SK-N-SH (cell line): ENCODE results near the gene CFAP299. TPM values are rescaled to one million over a fixed set of nuclear protein-coding genes. Genes with fewer than 3 reads are reported as not detected.

ENCODE experiments used
- CTCF ChIA-PET: fragments of 300-600, 350-600 bp; formaldehyde crosslinking; extraction: SDS; loops from one replicate; lab custom pipeline; 2021; lab: Yijun Ruan, JAX
- POLR2A ChIA-PET: fragments of 350-600 bp; sonication (Branson Sonifier 250); formaldehyde crosslinking; extraction: SDS; loops from one replicate; lab custom pipeline; 2020; ENCODE audit warnings: antibody characterized with exemption, inconsistent platforms; lab: Yijun Ruan, JAX
- DNase-seq: peaks from one replicate; pipeline ENCODE4 v3.0.0; 2012
- H2AFZ ChIP-seq: fragments of 200-600 bp; sonication (generic); 2 replicates; pipeline ENCODE4 v1.8.1; 2016; ENCODE audit warnings: antibody characterized with exemption, mild to moderate bottlenecking, low read depth
- H3F3A ChIP-seq: fragments of 200-600 bp; sonication (generic); replicated peaks from 2 replicates; pipeline ENCODE3; 2016; ENCODE audit warnings: antibody characterized with exemption, mild to moderate bottlenecking; ENCODE audit not compliant: insufficient read depth
- H3K27ac ChIP-seq, 2 experiments: fragments of 200-500 bp in 1 of 2; fragments of 200-600 bp in 1 of 2; sonication (Bioruptor generic) in 1 of 2; sonication (generic), shearing (Covaris generic) in 1 of 2; 2 replicates each; pipeline versions ENCODE4 v1.5.1 to v1.6.1; 2014 to 2016; ENCODE audit warnings: low read depth in 2 of 2, inconsistent platforms in 1 of 2, low read length in 1 of 2, mild to moderate bottlenecking in 1 of 2, mixed read lengths in 1 of 2
- H3K27me3 ChIP-seq: fragments of 200-600 bp; sonication (generic), shearing (Covaris generic); 2 replicates; pipeline ENCODE4 v1.6.1; 2016; ENCODE audit warnings: mixed run types; ENCODE audit not compliant: insufficient read depth
- H3K36me3 ChIP-seq, 2 experiments: fragments of 200-500 bp in 1 of 2; fragments of 200-600 bp in 1 of 2; sonication (Bioruptor generic) in 1 of 2; sonication (generic) in 1 of 2; replicated peaks in 1 of 2; 2 replicates each; pipeline versions ENCODE3 to v1.5.1; 2014 to 2016; ENCODE audit warnings: low read length in 1 of 2, mild to moderate bottlenecking in 1 of 2; ENCODE audit not compliant: insufficient read depth in 2 of 2, control insufficient read depth in 1 of 2
- H3K4me1 ChIP-seq, 2 experiments: fragments of 200-500 bp in 1 of 2; fragments of 200-600 bp in 1 of 2; sonication (Bioruptor generic) in 1 of 2; sonication (generic), shearing (Covaris generic) in 1 of 2; 2 replicates each; pipeline versions ENCODE4 v1.5.1 to v1.6.1; 2014 to 2016; ENCODE audit warnings: low read depth in 1 of 2, low read length in 1 of 2, mixed run types in 1 of 2; ENCODE audit not compliant: insufficient read depth in 2 of 2, control insufficient read depth in 1 of 2
- H3K4me2 ChIP-seq: fragments of 200-600 bp; sonication (generic), shearing (Covaris generic); 2 replicates; pipeline ENCODE4 v1.6.1; 2017; ENCODE audit warnings: mixed run types
- H3K4me3 ChIP-seq, 2 experiments: fragments of 200-500 bp in 1 of 2; fragments of 200-600 bp in 1 of 2; sonication (Bioruptor generic) in 1 of 2; sonication (generic), shearing (Covaris generic) in 1 of 2; 2 replicates each; pipeline versions ENCODE4 v1.5.1 to v1.8.1; 2014 to 2016; ENCODE audit warnings: low read depth in 2 of 2, inconsistent platforms in 1 of 2, low read length in 1 of 2, mild to moderate bottlenecking in 1 of 2, mixed read lengths in 1 of 2, moderate library complexity in 1 of 2
- H3K79me2 ChIP-seq: fragments of 200-600 bp; sonication (generic); 2 replicates; pipeline ENCODE4 v1.8.1; 2017; ENCODE audit warnings: mild to moderate bottlenecking; ENCODE audit not compliant: insufficient read depth
- H3K9ac ChIP-seq: fragments of 200-600 bp; sonication (generic); 2 replicates; pipeline ENCODE4 v1.6.1; 2017; ENCODE audit warnings: mixed run types
- H3K9me2 ChIP-seq: fragments of 200-600 bp; sonication (generic); 2 replicates; pipeline ENCODE4 v1.6.1; 2017; ENCODE audit warnings: mixed run types
- H3K9me3 ChIP-seq: fragments of 200-600 bp; sonication (generic); 2 replicates; pipeline ENCODE4 v1.6.1; 2017; ENCODE audit warnings: mixed run types, mild to moderate bottlenecking, moderate library complexity
- H4K20me1 ChIP-seq: fragments of 200-600 bp; sonication (generic); 2 replicates; pipeline ENCODE4 v1.6.1; 2017; ENCODE audit warnings: mild to moderate bottlenecking, mixed run types; ENCODE audit not compliant: insufficient read depth
- CHD2 ChIP-seq: fragments of 150-350 bp; IDR thresholded peaks from 2 replicates; pipeline ENCODE4 v1.6.1; 2018; ENCODE audit warnings: low read length; ENCODE audit not compliant: partially characterized antibody
- FOSL2 ChIP-seq: IDR thresholded peaks from 2 replicates; pipeline ENCODE4 v1.4.0; 2012; ENCODE audit warnings: low read depth, mild to moderate bottlenecking, moderate library complexity, borderline replicate concordance
- FOXM1 ChIP-seq: IDR thresholded peaks from 2 replicates; pipeline ENCODE4 v1.4.0; 2012; ENCODE audit warnings: low read depth, mild to moderate bottlenecking
- GABPA ChIP-seq: IDR thresholded peaks from 2 replicates; pipeline ENCODE4 v1.4.0; 2012; ENCODE audit warnings: low read depth, mild to moderate bottlenecking
- GATA2 ChIP-seq: sonication (generic); formaldehyde crosslinking; IDR thresholded peaks from 2 replicates; pipeline ENCODE4 v1.5.0; 2020; ENCODE audit warnings: mild to moderate bottlenecking, missing genetic modification reagents
- JUND ChIP-seq: IDR thresholded peaks from 2 replicates; pipeline ENCODE4 v1.4.0; 2012
- MEF2A ChIP-seq: IDR thresholded peaks from 2 replicates; pipeline ENCODE4 v1.4.0; 2012; ENCODE audit warnings: low read depth, borderline replicate concordance
- MXI1 ChIP-seq: IDR thresholded peaks from 2 replicates; pipeline ENCODE4 v1.6.1; 2012; ENCODE audit warnings: mild to moderate bottlenecking, low read depth, low read length, improper control_type of control experiment
- NRF1 ChIP-seq: IDR thresholded peaks from 2 replicates; pipeline ENCODE4 v1.6.1; 2012; ENCODE audit warnings: low read depth, mild to moderate bottlenecking, low read length
- RFX5 ChIP-seq: IDR thresholded peaks from 2 replicates; pipeline ENCODE4 v1.6.1; 2012; ENCODE audit warnings: mild to moderate bottlenecking, improper control_type of control experiment, low read length
- RXRA ChIP-seq: IDR thresholded peaks from 2 replicates; pipeline ENCODE4 v1.4.0; 2012; ENCODE audit warnings: low read depth, mild to moderate bottlenecking, borderline replicate concordance
- SIN3A ChIP-seq: IDR thresholded peaks from 2 replicates; pipeline ENCODE4 v1.6.1; 2012; ENCODE audit warnings: low read depth, mild to moderate bottlenecking, low read length, moderate library complexity, borderline replicate concordance
- SMC3 ChIP-seq: IDR thresholded peaks from 2 replicates; pipeline ENCODE4 v1.6.1; 2012; ENCODE audit warnings: low read depth, low read length, improper control_type of control experiment
- TAF1 ChIP-seq: IDR thresholded peaks from 2 replicates; pipeline ENCODE4 v1.6.1; 2012; ENCODE audit warnings: low read depth, mild to moderate bottlenecking, low read length, moderate library complexity, borderline replicate concordance
- TEAD4 ChIP-seq: IDR thresholded peaks from 2 replicates; pipeline ENCODE4 v1.4.0; 2012; ENCODE audit warnings: mild to moderate bottlenecking, borderline replicate concordance; ENCODE audit not compliant: insufficient read depth
- WGBS: methylation state at CpG from one replicate; pipeline ENCODE4 v1.1.6; 2017; ENCODE audit warnings: low lambda C conversion rate; 5-methylcytosine and 5-hydroxymethylcytosine counted together
- polyA plus RNA-seq, 3 experiments: library from polyadenylated mRNA; depleted of rRNA; stranded (reverse); fragments of >200 nt; gene quantifications; 2 replicates each; pipeline ENCODE4 v1.2.3, GENCODE V29; 2012
- TF ChIP-seq, protein P1 (sequence below): IDR thresholded peaks from 2 replicates; pipeline ENCODE4; 2012
- TF ChIP-seq, protein P2 (sequence below): fragments of 150-350 bp; IDR thresholded peaks from 2 replicates; pipeline ENCODE4 v1.6.1; 2016; ENCODE audit warnings: mild to moderate bottlenecking, low read depth, low read length
- TF ChIP-seq, protein P3 (sequence below): fragments of 150-350 bp; IDR thresholded peaks from 2 replicates; pipeline ENCODE4 v1.6.1; 2017; ENCODE audit warnings: antibody characterized with exemption, low read length, low read depth, borderline replicate concordance

The CFAP299 gene
- polyA plus RNA-seq, 1 of the 3 experiments (the other 2 are of a cell fraction) = 1.2 TPM

DNA sequence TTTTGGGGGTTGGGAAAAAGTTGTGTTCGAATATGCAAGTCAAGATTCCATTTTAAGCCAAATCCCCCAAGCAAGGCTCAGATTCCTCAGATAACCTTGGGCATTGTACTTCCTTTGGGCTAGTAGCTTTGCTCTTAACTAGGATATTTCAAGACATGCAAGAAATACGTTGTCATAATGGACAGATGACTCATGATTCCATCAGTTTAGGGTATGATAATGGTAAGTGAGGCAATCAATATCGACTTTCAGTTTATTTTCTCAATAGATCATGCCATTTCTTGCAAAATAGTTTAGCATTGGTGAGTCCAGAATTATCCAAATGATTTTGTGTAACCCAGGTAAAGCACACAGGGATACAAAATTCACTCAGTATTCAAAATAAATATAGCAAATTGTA lies 25.4 kb downstream of the CFAP299 start:
- 18% methylated on average over 3 of the region's 3 CpGs for WGBS
- no peak overlapping the region for H2AFZ ChIP-seq
- no peak for TF ChIP-seq FOXM1
- TF ChIP-seq GABPA = no peak
- TF ChIP-seq, protein P1, sequence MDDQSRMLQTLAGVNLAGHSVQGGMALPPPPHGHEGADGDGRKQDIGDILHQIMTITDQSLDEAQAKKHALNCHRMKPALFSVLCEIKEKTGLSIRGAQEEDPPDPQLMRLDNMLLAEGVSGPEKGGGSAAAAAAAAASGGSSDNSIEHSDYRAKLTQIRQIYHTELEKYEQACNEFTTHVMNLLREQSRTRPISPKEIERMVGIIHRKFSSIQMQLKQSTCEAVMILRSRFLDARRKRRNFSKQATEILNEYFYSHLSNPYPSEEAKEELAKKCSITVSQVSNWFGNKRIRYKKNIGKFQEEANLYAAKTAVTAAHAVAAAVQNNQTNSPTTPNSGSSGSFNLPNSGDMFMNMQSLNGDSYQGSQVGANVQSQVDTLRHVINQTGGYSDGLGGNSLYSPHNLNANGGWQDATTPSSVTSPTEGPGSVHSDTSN = no peak
- no peak for TF ChIP-seq GATA2
- TF ChIP-seq, protein P2, sequence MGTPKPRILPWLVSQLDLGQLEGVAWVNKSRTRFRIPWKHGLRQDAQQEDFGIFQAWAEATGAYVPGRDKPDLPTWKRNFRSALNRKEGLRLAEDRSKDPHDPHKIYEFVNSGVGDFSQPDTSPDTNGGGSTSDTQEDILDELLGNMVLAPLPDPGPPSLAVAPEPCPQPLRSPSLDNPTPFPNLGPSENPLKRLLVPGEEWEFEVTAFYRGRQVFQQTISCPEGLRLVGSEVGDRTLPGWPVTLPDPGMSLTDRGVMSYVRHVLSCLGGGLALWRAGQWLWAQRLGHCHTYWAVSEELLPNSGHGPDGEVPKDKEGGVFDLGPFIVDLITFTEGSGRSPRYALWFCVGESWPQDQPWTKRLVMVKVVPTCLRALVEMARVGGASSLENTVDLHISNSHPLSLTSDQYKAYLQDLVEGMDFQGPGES = no peak
- no peak for TF ChIP-seq NRF1
- no peak for TF ChIP-seq JUND
- no peak for TF ChIP-seq SIN3A
- TF ChIP-seq RXRA = no peak
- no peak for TF ChIP-seq FOSL2
- TF ChIP-seq RFX5 = no peak
- no peak for TF ChIP-seq MEF2A
- TF ChIP-seq TEAD4 = no peak
- TF ChIP-seq CHD2 = no peak
- TF ChIP-seq TAF1 = no peak
- no peak for TF ChIP-seq SMC3
- no peak for TF ChIP-seq MXI1
- TF ChIP-seq, protein P3, sequence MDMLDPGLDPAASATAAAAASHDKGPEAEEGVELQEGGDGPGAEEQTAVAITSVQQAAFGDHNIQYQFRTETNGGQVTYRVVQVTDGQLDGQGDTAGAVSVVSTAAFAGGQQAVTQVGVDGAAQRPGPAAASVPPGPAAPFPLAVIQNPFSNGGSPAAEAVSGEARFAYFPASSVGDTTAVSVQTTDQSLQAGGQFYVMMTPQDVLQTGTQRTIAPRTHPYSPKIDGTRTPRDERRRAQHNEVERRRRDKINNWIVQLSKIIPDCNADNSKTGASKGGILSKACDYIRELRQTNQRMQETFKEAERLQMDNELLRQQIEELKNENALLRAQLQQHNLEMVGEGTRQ = no peak

More for the DNA sequence above, 25.4 kb downstream of the CFAP299 start:
- Histone ChIP-seq H3K4me2 (no peak overlapping the region), H3K9me3 (no peaks in the 10 kb centered on the region), H3K9ac (no peak overlapping the region), H3K79me2 (0 out of 2 replicates have a peak, but pooled peaks cover 4% of the 10 kb centered on the region), H3K27me3 (no peaks in the 10 kb centered on the region), H4K20me1 (no peaks in the 10 kb centered on the region), H3K36me3 (no peaks in the 10 kb centered on the region), H3K4me3 (no peak overlapping the region), H3K27ac (no peak overlapping the region), H3K9me2 (no peaks in the 10 kb centered on the region), H3F3A (peaks cover 6% of the 10 kb centered on the region), H3K4me1 (no peaks in the 10 kb centered on the region)
- CTCF ChIA-PET = interaction anchor here (1.5 to 2.7 kb wide), 3 partner anchors 629 to 1408 kb away, joined by 5 to 21 read pairs (median 7); no protein-coding TSS in a partner anchor
- POLR2A ChIA-PET = no interaction called here
- no peak for DNase-seq
